T-helper 17 cell (primary cell): ENCODE measurements around the gene EHBP1. TPM values are rescaled to one million over a fixed set of nuclear protein-coding genes. Genes with fewer than 3 reads are reported as not detected.

Source experiments
- ATAC-seq: fragments of 150-1000 bp; cut with Tn5 transposase; 2 replicates; pipeline ENCODE4 v1.10.0; 2021; ENCODE audit warnings: mild to moderate bottlenecking, moderate library complexity
- DNase-seq, 3 donors: peaks; one replicate each; pipeline versions ENCODE4 v3.0.0 to v3.0.0-alpha.2; 2020 to 2021
- H3K9me3 ChIP-seq: one replicate; pipeline ENCODE4 v1.7.0; 2013; ENCODE audit warnings: low read length, mild to moderate bottlenecking; ENCODE audit not compliant: control insufficient read depth, poor library complexity, severe bottlenecking
- H3K27ac Mint-ChIP-seq: one replicate; pipeline ENCODE4 v1.8.0; 2022; ENCODE audit warnings: mild to moderate bottlenecking, moderate library complexity, mixed read lengths
- H3K27me3 Mint-ChIP-seq: one replicate; pipeline ENCODE4 v1.8.0; 2022; ENCODE audit warnings: mixed read lengths
- H3K36me3 Mint-ChIP-seq: one replicate; pipeline ENCODE4 v1.8.0; 2022; ENCODE audit warnings: low read depth, mixed read lengths
- H3K4me1 Mint-ChIP-seq: one replicate; pipeline ENCODE4 v1.8.0; 2022; ENCODE audit warnings: mild to moderate bottlenecking, mixed read lengths
- H3K4me3 Mint-ChIP-seq: one replicate; pipeline ENCODE4 v1.8.0; 2022; ENCODE audit warnings: mild to moderate bottlenecking, moderate library complexity, mixed read lengths
- total RNA-seq, 4 donors: library from RNA in 2 of 4; stranded (reverse) in 2 of 4; gene quantifications; one replicate each; pipeline ENCODE4 v1.2.3 and lab custom pipeline; 2022 to 2026

EHBP1 gene
- total RNA-seq, 2 donors from 2014 or later: 24.5 to 28.2 TPM

DNA sequence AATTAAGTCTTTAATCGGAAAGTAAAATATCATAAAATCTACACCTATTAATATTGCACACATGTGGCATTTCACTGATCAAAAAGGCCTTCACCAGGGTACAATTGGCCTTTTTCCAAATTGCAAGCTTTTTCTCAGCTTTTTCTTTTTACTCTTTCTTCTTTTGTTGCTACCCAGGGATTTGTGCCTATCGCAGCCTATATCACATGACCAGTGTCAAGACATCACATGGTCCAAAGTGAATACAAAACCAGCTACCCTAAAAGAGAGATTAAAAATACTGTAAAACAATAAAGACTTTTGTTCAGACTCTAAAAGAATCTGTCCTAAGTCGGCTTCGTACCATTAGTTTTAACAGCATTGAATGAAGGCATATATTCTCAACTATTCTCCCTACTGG, 330.1 kb downstream of the EHBP1 start:
- Mint-ChIP-seq H3K27ac (no peak overlapping the region), H3K27me3 (peaks cover 7% of the 10 kb centered on the region), H3K36me3 (peaks cover 2% of the 10 kb centered on the region), H3K4me3 (no peak overlapping the region), H3K4me1 (peaks cover 2% of the 10 kb centered on the region)
- ATAC-seq: no peak
- H3K9me3 ChIP-seq: no peaks in the 10 kb centered on the region
- DNase-seq: no peak

DNA sequence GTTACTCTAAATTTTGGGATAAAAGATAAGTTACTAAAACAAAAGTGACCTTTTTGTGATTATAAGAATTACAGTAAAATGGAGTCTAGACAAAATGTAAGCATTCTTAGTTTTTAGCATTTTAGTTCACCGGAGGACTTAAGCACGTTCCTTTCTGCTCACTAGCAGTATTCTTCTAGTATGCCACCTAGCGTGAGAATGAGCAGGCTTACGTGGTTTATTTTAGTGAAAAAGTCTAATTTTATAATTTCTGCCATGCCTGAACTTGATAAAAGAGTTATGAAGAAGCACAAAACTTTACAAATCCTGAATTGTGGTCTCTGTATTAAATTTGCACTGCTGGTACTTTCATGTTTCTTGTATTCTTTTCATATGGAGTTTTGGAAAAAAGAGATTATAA, 332.5 kb downstream of the EHBP1 start:
- DNase-seq (no peak), ATAC-seq (no peak)
- H3K27me3 Mint-ChIP-seq: peaks cover 11% of the 10 kb centered on the region
- H3K36me3 Mint-ChIP-seq: peaks cover 2% of the 10 kb centered on the region
- no peaks in the 10 kb centered on the region for H3K9me3 ChIP-seq
- H3K4me1 Mint-ChIP-seq: peaks cover 2% of the 10 kb centered on the region
- H3K4me3 Mint-ChIP-seq: no peak overlapping the region
- no peak overlapping the region for H3K27ac Mint-ChIP-seq

DNA sequence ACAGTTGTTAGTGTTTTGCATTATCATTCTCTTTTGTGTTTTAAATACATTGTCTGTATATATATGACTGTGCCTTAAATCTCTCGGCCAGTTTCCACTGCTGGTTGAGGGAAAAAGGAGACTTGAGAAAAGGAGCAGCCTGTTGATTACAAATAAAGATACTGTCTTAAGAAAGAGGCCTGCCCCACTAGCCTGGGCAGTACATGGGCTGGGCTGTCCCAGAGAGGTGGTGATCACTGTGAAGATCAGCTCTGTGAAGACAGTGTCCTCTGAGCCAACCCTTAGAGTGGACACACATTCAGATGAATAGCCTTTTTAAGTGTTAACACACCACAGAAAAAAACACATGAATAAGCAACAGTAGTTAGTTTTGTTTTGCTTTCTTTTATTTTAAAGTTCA, 335.1 kb downstream of the EHBP1 start:
- H3K9me3 ChIP-seq: no peaks in the 10 kb centered on the region
- Mint-ChIP-seq H3K36me3 (peaks cover 4% of the 10 kb centered on the region), H3K4me1 (peaks cover 2% of the 10 kb centered on the region), H3K27me3 (peaks cover 33% of the 10 kb centered on the region), H3K27ac (no peak overlapping the region), H3K4me3 (no peak overlapping the region)
- ATAC-seq: no peak
- DNase-seq: no peak

DNA sequence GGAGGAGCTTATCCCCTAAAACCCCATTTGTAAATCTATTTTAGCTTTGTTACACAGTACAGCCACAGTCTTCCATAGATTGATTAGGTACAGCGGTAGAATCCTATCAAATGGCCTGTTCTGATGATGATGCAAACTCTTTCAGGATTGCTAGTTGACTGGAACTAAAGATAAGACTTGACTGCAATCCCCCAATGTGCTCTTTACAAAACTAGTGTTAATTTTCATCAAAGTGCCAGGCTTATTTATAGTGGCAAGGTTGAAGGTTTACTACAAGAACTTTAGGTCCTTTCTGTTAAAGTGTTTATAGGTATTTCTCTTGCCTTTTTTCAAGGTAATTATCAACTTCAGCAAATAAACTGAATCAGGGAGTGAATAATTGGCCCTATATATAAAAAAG, 336.1 kb downstream of the EHBP1 start:
- H3K27me3 Mint-ChIP-seq: peaks cover 43% of the 10 kb centered on the region
- DNase-seq: no peak
- H3K4me1 Mint-ChIP-seq: peaks cover 4% of the 10 kb centered on the region
- ATAC-seq: no peak
- H3K36me3 Mint-ChIP-seq: peaks cover 4% of the 10 kb centered on the region
- no peak overlapping the region for H3K27ac Mint-ChIP-seq
- H3K4me3 Mint-ChIP-seq: no peak overlapping the region
- H3K9me3 ChIP-seq: no peaks in the 10 kb centered on the region

DNA sequence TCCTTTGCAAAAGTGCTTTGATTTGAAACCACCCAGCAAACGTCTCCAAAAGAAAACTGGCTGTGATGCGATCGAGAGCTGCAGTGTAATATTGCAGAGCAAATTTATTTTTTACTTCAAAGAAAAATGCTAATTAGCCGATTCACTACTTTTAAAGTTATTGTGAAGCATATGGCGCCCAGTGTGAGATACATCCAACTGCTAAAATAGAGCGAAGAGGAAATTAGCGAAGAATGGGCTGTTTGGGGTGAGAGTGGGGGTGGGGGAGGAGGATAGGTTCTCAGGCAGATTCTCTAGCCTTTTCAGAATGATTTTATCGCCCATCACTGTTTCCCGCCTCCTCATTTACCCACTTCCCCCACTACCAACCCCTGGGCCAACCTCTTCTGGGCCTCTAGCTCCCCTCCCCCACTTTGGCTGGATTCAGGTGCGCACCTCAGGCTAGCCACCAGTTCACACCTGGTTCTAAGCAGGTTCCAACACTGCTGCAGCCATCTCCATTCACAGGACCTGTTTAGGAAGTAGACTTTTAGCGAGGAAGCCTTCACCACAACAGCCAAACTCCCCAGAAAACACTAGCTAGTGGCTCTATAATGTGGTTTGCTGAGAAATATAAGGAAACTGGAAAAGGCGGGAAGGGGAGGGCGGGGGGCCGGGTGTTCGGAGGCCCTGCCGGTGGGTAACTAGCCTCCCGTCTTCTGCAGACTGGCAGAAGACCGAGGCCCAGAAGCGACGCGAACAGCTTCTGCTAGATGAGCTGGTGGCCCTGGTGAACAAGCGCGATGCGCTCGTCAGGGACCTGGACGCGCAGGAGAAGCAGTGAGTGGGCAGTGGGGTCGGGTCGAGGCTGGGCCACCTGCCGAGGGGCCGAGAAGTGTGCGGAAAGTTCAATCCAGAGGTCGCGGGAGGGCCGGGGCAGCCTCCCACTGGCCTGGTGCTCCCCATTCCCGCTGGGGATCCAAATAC, 339.1 kb downstream of the EHBP1 start:
- ATAC-seq: no peak
- peaks cover 63% of the 10 kb centered on the region for H3K27me3 Mint-ChIP-seq
- H3K27ac Mint-ChIP-seq: no peak overlapping the region
- DNase-seq: no peak
- peaks cover 19% of the 10 kb centered on the region for H3K4me1 Mint-ChIP-seq
- H3K36me3 Mint-ChIP-seq: peaks cover 5% of the 10 kb centered on the region
- no peaks in the 10 kb centered on the region for H3K9me3 ChIP-seq
- H3K4me3 Mint-ChIP-seq: no peak overlapping the region

DNA sequence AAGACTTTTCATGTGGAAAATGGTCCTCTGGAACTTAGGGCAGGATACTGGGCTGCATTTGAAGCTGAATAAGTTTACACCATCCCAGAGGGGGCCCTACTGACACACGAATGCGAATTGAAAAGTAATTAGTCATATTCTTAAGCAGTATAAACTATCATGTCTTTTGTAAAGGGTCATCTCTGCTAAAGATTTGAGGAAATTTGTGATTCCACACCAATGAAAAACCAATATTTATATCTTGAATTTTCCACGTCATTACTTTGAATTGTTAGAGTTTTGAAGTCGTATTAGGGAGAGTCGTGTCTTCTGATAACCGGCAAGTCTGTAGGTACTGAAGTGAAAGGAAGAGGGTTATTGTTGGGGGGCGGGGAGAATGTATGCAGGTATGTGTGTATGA, 341.0 kb downstream of the EHBP1 start:
- ATAC-seq (no peak), DNase-seq (no peak)
- H3K27me3 Mint-ChIP-seq: peaks cover 74% of the 10 kb centered on the region
- peaks cover 28% of the 10 kb centered on the region for H3K4me1 Mint-ChIP-seq
- H3K36me3 Mint-ChIP-seq: peaks cover 9% of the 10 kb centered on the region
- H3K9me3 ChIP-seq: no peaks in the 10 kb centered on the region
- H3K4me3 Mint-ChIP-seq: peak overlapping the region; percentile 61
- no peak overlapping the region for H3K27ac Mint-ChIP-seq

DNA sequence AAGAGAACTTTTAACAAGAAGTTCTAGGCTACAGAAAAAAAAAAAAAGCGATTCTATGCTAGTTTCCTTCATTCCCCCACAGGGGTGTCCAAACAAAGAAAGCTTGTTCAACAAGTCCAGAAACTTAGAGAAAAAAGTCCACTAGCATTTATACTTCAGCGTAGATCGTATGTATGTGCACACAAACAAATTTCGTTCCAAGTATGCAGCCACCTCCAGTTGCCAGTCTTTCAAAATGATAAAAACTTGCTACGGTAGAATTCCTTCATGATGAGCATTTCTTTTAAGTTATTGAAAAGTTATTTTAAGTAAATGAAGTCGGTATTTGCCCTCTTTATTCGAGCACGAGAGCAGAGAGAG, 341.4 kb downstream of the EHBP1 start:
- no peak overlapping the region for H3K27ac Mint-ChIP-seq
- H3K4me1 Mint-ChIP-seq: peaks cover 28% of the 10 kb centered on the region
- DNase-seq (no peak), ATAC-seq (no peak)
- peaks cover 72% of the 10 kb centered on the region for H3K27me3 Mint-ChIP-seq
- H3K36me3 Mint-ChIP-seq: peaks cover 9% of the 10 kb centered on the region
- H3K9me3 ChIP-seq: no peaks in the 10 kb centered on the region
- H3K4me3 Mint-ChIP-seq: peak overlapping the region; percentile 28

DNA sequence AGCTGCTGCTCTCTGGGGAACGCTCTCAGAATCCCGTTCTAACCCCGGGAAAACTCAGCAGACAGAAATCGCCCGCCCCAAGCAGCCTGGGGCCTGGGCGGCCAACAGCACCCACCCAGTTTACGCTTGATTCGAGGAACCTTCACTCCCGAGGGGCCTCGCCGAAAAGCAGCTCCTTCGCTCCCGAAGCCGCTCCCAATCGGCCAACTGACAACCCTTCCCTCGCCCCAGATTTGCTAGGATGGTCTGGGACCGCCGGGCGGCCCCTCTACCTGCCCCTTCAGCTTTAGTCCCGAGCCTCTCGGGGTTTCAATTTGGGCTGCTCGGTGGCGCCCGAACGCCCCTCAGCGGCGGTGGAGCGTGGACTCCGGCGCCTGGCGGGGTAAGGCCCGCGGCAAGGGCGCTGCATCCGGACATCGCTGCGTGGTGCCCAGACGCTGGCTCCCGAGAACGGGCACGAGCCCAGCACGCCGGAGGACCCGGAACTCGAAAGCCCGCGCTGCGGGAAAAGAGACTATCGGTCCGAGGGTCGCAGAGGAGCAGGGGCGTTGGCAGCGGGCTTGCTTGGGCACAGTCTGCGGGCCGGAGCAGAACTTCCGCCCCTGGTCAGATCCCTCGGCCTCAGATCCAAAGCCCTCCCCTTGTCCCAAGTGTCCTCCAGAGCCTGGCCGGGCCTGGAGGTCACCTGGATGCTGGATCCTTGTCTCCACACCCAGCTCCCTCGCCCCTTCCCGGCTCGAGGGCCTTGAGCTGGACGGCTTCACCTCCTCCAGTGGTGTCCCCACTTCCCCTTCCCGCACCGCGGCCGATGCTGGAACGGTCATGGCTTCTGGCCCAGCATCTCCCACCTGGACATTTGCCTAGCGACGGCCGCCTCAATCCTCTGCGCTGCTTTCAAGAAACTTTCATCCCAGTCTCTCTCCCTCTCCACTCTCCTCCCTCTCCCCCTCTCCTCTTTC, 342.1 kb downstream of the EHBP1 start:
- no peak for DNase-seq

DNA sequence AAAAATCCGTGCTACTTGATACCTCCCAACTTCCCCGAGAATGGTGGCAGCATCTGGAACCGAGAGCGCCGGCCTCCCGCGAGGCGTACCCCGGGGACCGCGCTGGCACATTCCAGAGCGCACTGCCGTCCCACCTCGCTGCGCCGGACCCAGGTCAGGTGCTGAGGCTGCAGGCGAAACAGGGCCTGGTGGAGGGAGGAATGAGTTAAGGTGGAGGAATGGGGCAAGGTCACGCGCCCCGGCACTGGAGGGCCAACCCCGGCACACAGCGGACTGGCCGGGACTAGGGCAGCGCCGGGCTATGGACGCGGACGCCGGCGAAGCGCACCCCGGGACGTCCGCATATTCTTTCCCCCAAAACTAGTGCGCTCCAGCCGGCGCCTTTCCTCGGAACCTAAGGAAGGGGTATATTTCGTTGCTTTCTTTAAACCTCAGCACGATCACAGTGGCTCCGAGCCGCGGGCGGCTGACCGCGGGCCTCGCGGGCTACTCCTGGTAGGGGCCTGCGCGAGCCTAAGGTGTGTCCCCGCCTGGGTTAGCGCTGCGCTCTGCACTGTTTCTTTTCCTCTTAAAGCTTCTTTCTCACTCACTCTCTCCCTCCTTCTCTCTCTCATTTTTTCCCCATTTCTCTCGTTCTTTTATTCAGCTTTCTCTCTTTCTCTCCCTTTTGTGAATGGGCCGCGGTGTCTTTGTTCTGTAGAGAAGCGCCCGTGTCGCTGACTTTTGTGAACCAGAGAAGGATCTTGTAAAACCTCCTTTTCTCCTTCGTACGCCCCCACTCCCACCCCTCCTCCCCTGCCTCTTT, 343.1 kb downstream of the EHBP1 start:
- H3K36me3 Mint-ChIP-seq: peaks cover 9% of the 10 kb centered on the region
- H3K4me1 Mint-ChIP-seq: peaks cover 34% of the 10 kb centered on the region

More for the DNA sequence above, 342.1 kb downstream of the EHBP1 start:
- no peak for ATAC-seq
- H3K27me3 Mint-ChIP-seq: peaks cover 79% of the 10 kb centered on the region
- H3K4me1 Mint-ChIP-seq: peaks cover 31% of the 10 kb centered on the region
- peaks cover 9% of the 10 kb centered on the region for H3K36me3 Mint-ChIP-seq
- no peak overlapping the region for H3K27ac Mint-ChIP-seq
- no peaks in the 10 kb centered on the region for H3K9me3 ChIP-seq
- H3K4me3 Mint-ChIP-seq: peak overlapping the region; percentile 80

DNA sequence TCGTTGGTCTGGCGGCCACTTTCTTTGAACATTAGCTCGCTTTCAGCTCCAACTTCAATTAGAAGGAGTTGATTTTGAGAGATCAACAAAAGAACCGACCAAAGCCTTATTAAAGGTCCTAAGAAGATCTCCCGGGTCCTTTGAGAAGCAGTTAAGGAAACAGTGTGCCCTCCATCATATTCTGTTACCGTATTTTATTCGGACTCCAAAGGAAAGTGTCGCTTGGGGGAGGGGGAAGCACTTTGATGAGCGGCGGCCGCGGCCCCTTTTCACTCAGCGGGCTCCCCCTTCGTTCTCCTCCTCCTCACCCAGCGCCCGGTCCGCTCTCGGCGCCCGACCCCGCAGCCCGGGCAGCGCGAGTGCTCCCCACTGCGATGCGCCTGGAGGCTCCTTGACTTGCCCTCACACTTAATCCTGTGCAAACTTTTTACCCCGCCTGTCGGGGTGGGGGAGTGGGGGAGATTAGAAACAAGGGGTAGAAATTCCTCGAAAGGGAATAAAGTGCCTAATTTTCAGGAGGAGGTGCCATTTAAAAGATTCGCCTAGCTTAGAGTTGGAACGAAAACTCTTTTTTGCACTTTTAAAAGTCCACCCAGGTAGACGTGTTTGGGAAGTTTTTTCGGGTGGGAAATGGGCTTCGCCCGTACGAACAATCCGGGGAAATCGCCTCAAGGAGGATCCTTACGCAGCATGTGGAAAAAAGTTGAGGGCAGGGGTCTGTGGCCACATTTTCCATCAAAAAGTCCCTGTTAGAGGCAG, 343.9 kb downstream of the EHBP1 start:
- ATAC-seq: no peak
- DNase-seq: no peak
- peak overlapping the region; percentile 67 for H3K27ac Mint-ChIP-seq

More for the DNA sequence above, 343.1 kb downstream of the EHBP1 start:
- no peak for ATAC-seq
- peak overlapping the region; percentile 95 for H3K4me3 Mint-ChIP-seq
- H3K27me3 Mint-ChIP-seq: peaks cover 86% of the 10 kb centered on the region
- no peaks in the 10 kb centered on the region for H3K9me3 ChIP-seq
- no peak for DNase-seq
- H3K27ac Mint-ChIP-seq: peak overlapping the region; percentile 19

DNA sequence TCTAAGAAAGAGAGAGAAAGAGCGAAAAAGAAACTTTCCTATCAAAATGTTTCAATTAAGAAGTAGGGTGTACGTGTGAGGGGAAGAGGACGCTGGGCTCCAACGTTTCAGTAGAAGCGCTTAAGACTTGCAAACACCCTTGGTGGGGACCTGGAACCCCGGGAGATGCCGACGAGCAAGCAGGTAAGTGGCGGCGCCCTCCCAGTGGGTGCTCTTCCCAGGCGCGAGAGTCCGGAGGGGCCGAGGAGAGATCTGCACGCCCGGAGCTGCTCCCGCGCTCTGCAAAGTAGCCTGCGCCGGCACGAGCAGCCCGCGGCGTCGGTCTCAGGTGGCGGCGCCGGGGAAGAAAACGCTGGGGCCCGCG, 344.4 kb downstream of the EHBP1 start:
- H3K27me3 Mint-ChIP-seq: peaks cover 87% of the 10 kb centered on the region
- H3K36me3 Mint-ChIP-seq: peaks cover 8% of the 10 kb centered on the region
- H3K9me3 ChIP-seq: no peaks in the 10 kb centered on the region
- H3K4me1 Mint-ChIP-seq: peaks cover 40% of the 10 kb centered on the region
- H3K27ac Mint-ChIP-seq: no peak overlapping the region
- ATAC-seq (peak; percentile 32), DNase-seq (no peak)
- H3K4me3 Mint-ChIP-seq: peak overlapping the region; percentile 95

More for the DNA sequence above, 343.9 kb downstream of the EHBP1 start:
- Mint-ChIP-seq H3K36me3 (peaks cover 9% of the 10 kb centered on the region), H3K27me3 (peaks cover 86% of the 10 kb centered on the region), H3K4me1 (peaks cover 38% of the 10 kb centered on the region), H3K4me3 (peak overlapping the region; percentile 95)
- H3K9me3 ChIP-seq: no peaks in the 10 kb centered on the region
